ENCODE results near the gene SOX6. TPM values are rescaled to one million over a fixed set of nuclear protein-coding genes. Genes with fewer than 3 reads are reported as not detected.
"Not testable (repeated sequence)": the region's sequence is repeated elsewhere in the genome, so short reads cannot be mapped to it uniquely, and the experiment has no call there.

SOX6 gene
- polyA plus RNA-seq, 1 of the 3 experiments (the other 2 are of a cell fraction): 0.03 TPM

GRCh38 chr11:16141162-16141561 is 215.2 kb downstream of the SOX6 start:
- H3K36me3 ChIP-seq (replicated peaks in 1 of 2; ENCODE audit: control insufficient read depth in 1 of 2, insufficient read depth in 2 of 2, low read length in 1 of 2); POLR2A ChIA-PET; DNase-seq; H3K9me2 ChIP-seq; H3K79me2 ChIP-seq (ENCODE audit: insufficient read depth); H3K9ac ChIP-seq; H3F3A ChIP-seq (replicated peaks; ENCODE audit: insufficient read depth); H3K27me3 ChIP-seq (ENCODE audit: insufficient read depth); H3K9me3 ChIP-seq; H3K27ac ChIP-seq (ENCODE audit: low read depth in 2 of 2, low read length in 1 of 2); H3K4me1 ChIP-seq (ENCODE audit: control insufficient read depth in 1 of 2, insufficient read depth in 2 of 2, low read depth in 1 of 2, low read length in 1 of 2); CTCF ChIA-PET; H3K4me3 ChIP-seq (ENCODE audit: low read depth in 2 of 2, low read length in 1 of 2); H2AFZ ChIP-seq (ENCODE audit: low read depth); H3K4me2 ChIP-seq; H4K20me1 ChIP-seq (ENCODE audit: insufficient read depth): not testable (repeated sequence)
- 44% methylated on average over 6 of the region's 8 CpGs for WGBS (ENCODE audit: low lambda C conversion rate)

- Histone ChIP-seq H3K4me1 (ENCODE audit: control insufficient read depth in 1 of 2, insufficient read depth in 2 of 2, low read depth in 1 of 2, low read length in 1 of 2) (no peaks in the 10 kb centered on the region), H3K9me2 (no peaks in the 10 kb centered on the region), H3K9me3 (no peaks in the 10 kb centered on the region), H4K20me1 (ENCODE audit: insufficient read depth) (no peaks in the 10 kb centered on the region), H3K4me2 (no peak overlapping the region), H3K79me2 (ENCODE audit: insufficient read depth) (no peaks in the 10 kb centered on the region), H3K27me3 (ENCODE audit: insufficient read depth) (no peaks in the 10 kb centered on the region), H3K27ac (ENCODE audit: low read depth in 2 of 2, low read length in 1 of 2) (no peak overlapping the region), H2AFZ (ENCODE audit: low read depth) (no peak overlapping the region), H3K36me3 (replicated peaks in 1 of 2; ENCODE audit: control insufficient read depth in 1 of 2, insufficient read depth in 2 of 2, low read length in 1 of 2) (no peaks in the 10 kb centered on the region), H3F3A (replicated peaks; ENCODE audit: insufficient read depth) (no peaks in the 10 kb centered on the region), H3K9ac (no peak overlapping the region), H3K4me3 (ENCODE audit: low read depth in 2 of 2, low read length in 1 of 2) (no peak overlapping the region)
- 68% methylated on average over 5 of the region's 5 CpGs for WGBS (ENCODE audit: low lambda C conversion rate)
- POLR2A ChIA-PET: no interaction called here
- CTCF ChIA-PET: no interaction called here
- no peak for DNase-seq
- TF ChIP-seq TCF12 (IDR thresholded peaks at IDR 0.05) (no peak), TEAD4 (IDR thresholded peaks at IDR 0.05; ENCODE audit: borderline replicate concordance, insufficient read depth) (no peak), MAX (IDR thresholded peaks at IDR 0.05; ENCODE audit: low read depth) (no peak), NRF1 (IDR thresholded peaks at IDR 0.05; ENCODE audit: low read depth, low read length) (no peak), JUND (IDR thresholded peaks at IDR 0.05) (no peak), MXI1 (IDR thresholded peaks at IDR 0.05; ENCODE audit: low read depth, low read length) (no peak), TAF1 (IDR thresholded peaks at IDR 0.05; ENCODE audit: borderline replicate concordance, low read depth, low read length) (no peak), NFIC (IDR thresholded peaks at IDR 0.05; ENCODE audit: borderline replicate concordance) (no peak)
Observed at GRCh38 chr11:16136792-16137390, 219.5 kb downstream of the SOX6 start.

- no peaks in the 10 kb centered on the region for H3K36me3 ChIP-seq (replicated peaks in 1 of 2; ENCODE audit: control insufficient read depth in 1 of 2, insufficient read depth in 2 of 2, low read length in 1 of 2)
- no peaks in the 10 kb centered on the region for H3K9me3 ChIP-seq
- H4K20me1 ChIP-seq (ENCODE audit: insufficient read depth): no peaks in the 10 kb centered on the region
- no peak overlapping the region for H3K9ac ChIP-seq
- no peak overlapping the region for H3K4me2 ChIP-seq
- WGBS (ENCODE audit: low lambda C conversion rate): 66% methylated on average over 3 of the region's 3 CpGs
- no peak overlapping the region for H3K4me3 ChIP-seq (ENCODE audit: low read depth in 2 of 2, low read length in 1 of 2)
- ChIA-PET POLR2A (no interaction called here), CTCF (no interaction called here)
- DNase-seq: no peak
- H3K27me3 ChIP-seq (ENCODE audit: insufficient read depth): no peaks in the 10 kb centered on the region
- H3K4me1 ChIP-seq (ENCODE audit: control insufficient read depth in 1 of 2, insufficient read depth in 2 of 2, low read depth in 1 of 2, low read length in 1 of 2): no peaks in the 10 kb centered on the region
- H3K79me2 ChIP-seq (ENCODE audit: insufficient read depth): no peaks in the 10 kb centered on the region
- H3K9me2 ChIP-seq: no peaks in the 10 kb centered on the region
- H3K27ac ChIP-seq (ENCODE audit: low read depth in 2 of 2, low read length in 1 of 2): no peak overlapping the region
- no peak for TF ChIP-seq TAF1 (IDR thresholded peaks at IDR 0.05; ENCODE audit: borderline replicate concordance, low read depth, low read length)
- no peak for TF ChIP-seq FOXM1 (IDR thresholded peaks at IDR 0.05; ENCODE audit: low read depth)
- TF ChIP-seq RCOR1 (IDR thresholded peaks at IDR 0.05; ENCODE audit: low read length): no peak
- no peak for TF ChIP-seq POLR2AphosphoS5 (IDR thresholded peaks at IDR 0.05; ENCODE audit: low read depth, low read length)
- TF ChIP-seq CTCF (IDR thresholded peaks at IDR 0.05): no peak
- no peak for TF ChIP-seq ELF1 (IDR thresholded peaks at IDR 0.05)
- no peak for TF ChIP-seq IRF3 (IDR thresholded peaks at IDR 0.05; ENCODE audit: low read depth, low read length)
- no peak for TF ChIP-seq REST (IDR thresholded peaks at IDR 0.05; ENCODE audit: low read depth, low read length)
- no peak for TF ChIP-seq MEF2A (IDR thresholded peaks at IDR 0.05; ENCODE audit: borderline replicate concordance, low read depth)
- H3F3A ChIP-seq (replicated peaks; ENCODE audit: insufficient read depth): no peaks in the 10 kb centered on the region
- H2AFZ ChIP-seq (ENCODE audit: low read depth): no peak overlapping the region
Observed at GRCh38 chr11:16133867-16134266, 222.5 kb downstream of the SOX6 start.

All from SK-N-SH (cell line).